ENCODE results near the gene UMAD1. TPM values are rescaled to one million over a fixed set of nuclear protein-coding genes. Genes with fewer than 3 reads are reported as not detected.

Gene UMAD1
- total and polyA plus RNA-seq, 2 donors from 2014 or later, result 18.0 to 20.3 TPM

GRCh38 chr7:7642081-7642480 is 1.5 kb downstream of the UMAD1 start:
- Histone ChIP-seq H3K9me3 (ENCODE audit: control insufficient read depth in 2 of 3, insufficient read depth in 1 of 3, low read length in 3 of 3) (no peaks in the 10 kb centered on the region), H3K4me1 (ENCODE audit: control insufficient read depth in 2 of 3, insufficient read depth in 2 of 3, low read depth in 1 of 3, low read length in 3 of 3) (peaks cover 3 to 6% (median 5%) of the 10 kb centered on the region in 3 donors), H3K4me3 (ENCODE audit: low read length in 3 of 3) (peak overlapping the region in 2 of 3 donors; percentile 92 to 96), H3K36me3 (ENCODE audit: control insufficient read depth in 2 of 3, insufficient read depth in 3 of 3, low read length in 3 of 3) (peaks cover 0 to 3% (median 0%) of the 10 kb centered on the region in 3 donors), H3K9ac (ENCODE audit: low read length in 3 of 3) (no peak overlapping the region), H3K27ac (ENCODE audit: low read depth in 2 of 2, low read length in 2 of 2) (no peak overlapping the region), H3K27me3 (ENCODE audit: control insufficient read depth, insufficient read depth, low read length) (no peaks in the 10 kb centered on the region)
- DNase-seq (no peak), FAIRE-seq (no peak)
- no peak for TF ChIP-seq CTCF (IDR thresholded peaks at IDR 0.05; ENCODE audit: borderline replicate concordance, extremely low read depth, insufficient read depth)
- intact Hi-C loops (cut with DNase I), result no loop called here

- no peak overlapping the region for H3K27ac ChIP-seq (ENCODE audit: low read depth in 2 of 2, low read length in 2 of 2)
- no peaks in the 10 kb centered on the region for H3K36me3 ChIP-seq (ENCODE audit: control insufficient read depth in 2 of 3, insufficient read depth in 3 of 3, low read length in 3 of 3)
- TF ChIP-seq CTCF (IDR thresholded peaks at IDR 0.05; ENCODE audit: borderline replicate concordance, extremely low read depth, insufficient read depth), result no peak
- H3K4me3 ChIP-seq (ENCODE audit: low read length in 3 of 3), result no peak overlapping the region
- intact Hi-C loops (cut with DNase I), result no loop called here
- no peaks in the 10 kb centered on the region for H3K4me1 ChIP-seq (ENCODE audit: control insufficient read depth in 2 of 3, insufficient read depth in 2 of 3, low read depth in 1 of 3, low read length in 3 of 3)
- H3K9me3 ChIP-seq (ENCODE audit: control insufficient read depth in 2 of 3, insufficient read depth in 1 of 3, low read length in 3 of 3), result no peaks in the 10 kb centered on the region
- H3K27me3 ChIP-seq (ENCODE audit: control insufficient read depth, insufficient read depth, low read length), result no peaks in the 10 kb centered on the region
- no peak for DNase-seq
- H3K9ac ChIP-seq (ENCODE audit: low read length in 3 of 3), result no peak overlapping the region
- no peak for FAIRE-seq
These were observed 7.0 kb downstream of the UMAD1 start for GRCh38 chr7:7647495-7648036.

DNA sequence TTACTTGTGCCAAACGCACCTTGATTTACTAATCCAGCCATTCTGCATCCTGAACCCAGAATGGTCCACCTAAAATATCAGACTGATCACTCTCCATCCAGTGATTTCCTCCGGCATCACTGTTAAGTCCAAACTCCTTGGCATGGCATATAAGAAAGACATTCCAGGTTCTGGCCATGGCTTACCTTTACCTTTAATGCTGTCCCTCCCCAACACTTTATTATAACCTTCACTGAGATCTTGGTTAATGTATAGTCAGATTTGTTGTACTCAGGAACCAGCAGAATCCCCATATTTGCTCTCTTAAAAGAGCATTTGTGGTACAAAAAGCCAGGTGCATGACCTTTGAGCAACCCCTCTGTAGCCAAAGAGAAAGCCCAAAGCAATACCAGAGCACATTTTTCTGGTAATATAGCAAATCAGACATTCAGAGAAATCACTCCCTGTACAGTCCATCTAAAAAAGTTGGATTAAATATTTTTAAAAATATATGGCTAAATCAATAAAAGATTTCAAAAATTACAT is 10.2 kb downstream of the UMAD1 start:
- Histone ChIP-seq H3K9ac (ENCODE audit: low read length in 3 of 3) (no peak overlapping the region), H3K36me3 (ENCODE audit: control insufficient read depth in 2 of 3, insufficient read depth in 3 of 3, low read length in 3 of 3) (no peaks in the 10 kb centered on the region), H3K27me3 (ENCODE audit: control insufficient read depth, insufficient read depth, low read length) (no peaks in the 10 kb centered on the region), H3K27ac (ENCODE audit: low read depth in 2 of 2, low read length in 2 of 2) (no peak overlapping the region), H3K4me1 (ENCODE audit: control insufficient read depth in 2 of 3, insufficient read depth in 2 of 3, low read depth in 1 of 3, low read length in 3 of 3) (no peaks in the 10 kb centered on the region), H3K4me3 (ENCODE audit: low read length in 3 of 3) (no peak overlapping the region), H3K9me3 (ENCODE audit: control insufficient read depth in 2 of 3, insufficient read depth in 1 of 3, low read length in 3 of 3) (no peaks in the 10 kb centered on the region)
- no peak for FAIRE-seq
- DNase-seq, result no peak
- TF ChIP-seq CTCF (IDR thresholded peaks at IDR 0.05; ENCODE audit: borderline replicate concordance, extremely low read depth, insufficient read depth), result no peak
- intact Hi-C loops (cut with DNase I), result no loop called here

DNA sequence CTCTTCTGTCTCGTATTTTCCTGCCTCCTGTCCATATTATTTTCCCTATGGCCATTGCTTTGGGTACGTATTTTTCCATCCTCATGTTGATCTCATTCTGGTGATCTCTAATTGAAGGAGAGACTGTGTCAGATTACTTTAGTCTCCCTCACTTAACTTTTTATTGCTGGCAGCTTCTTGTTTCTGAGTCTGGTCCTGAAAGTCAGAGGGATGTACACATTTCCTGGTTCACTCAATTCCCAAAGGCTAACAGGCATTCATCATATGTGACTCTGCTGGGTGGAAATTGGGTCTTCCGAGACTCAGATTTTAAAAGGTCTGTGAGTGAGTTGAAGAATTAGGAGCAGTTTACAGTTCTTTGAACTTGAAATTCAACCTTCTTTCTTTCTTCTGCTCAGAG is 10.9 kb downstream of the UMAD1 start:
- H3K36me3 ChIP-seq (ENCODE audit: control insufficient read depth in 2 of 3, insufficient read depth in 3 of 3, low read length in 3 of 3), result no peaks in the 10 kb centered on the region
- TF ChIP-seq CTCF (IDR thresholded peaks at IDR 0.05; ENCODE audit: borderline replicate concordance, extremely low read depth, insufficient read depth), result no peak
- intact Hi-C loops (cut with DNase I), result no loop called here
- peak in 1 of 5 donors; percentile 26 for DNase-seq
- H3K4me3 ChIP-seq (ENCODE audit: low read length in 3 of 3), result no peak overlapping the region
- no peak overlapping the region for H3K9ac ChIP-seq (ENCODE audit: low read length in 3 of 3)
- H3K9me3 ChIP-seq (ENCODE audit: control insufficient read depth in 2 of 3, insufficient read depth in 1 of 3, low read length in 3 of 3), result no peaks in the 10 kb centered on the region
- no peaks in the 10 kb centered on the region for H3K27me3 ChIP-seq (ENCODE audit: control insufficient read depth, insufficient read depth, low read length)
- no peak for FAIRE-seq
- no peaks in the 10 kb centered on the region for H3K4me1 ChIP-seq (ENCODE audit: control insufficient read depth in 2 of 3, insufficient read depth in 2 of 3, low read depth in 1 of 3, low read length in 3 of 3)
- H3K27ac ChIP-seq (ENCODE audit: low read depth in 2 of 2, low read length in 2 of 2), result no peak overlapping the region
